ENCODE measurements around the gene TSSC4.

TSSC4 gene

GRCh38 chr11:2414616-2415015 lies 14.1 kb downstream of the TSSC4 start:
- H3K9me3 ChIP-seq (ENCODE audit: control insufficient read depth in 2 of 2, low read length in 2 of 2), result no peaks in the 10 kb centered on the region
- no peaks in the 10 kb centered on the region for H3K4me1 ChIP-seq (ENCODE audit: control insufficient read depth, insufficient read depth, low read length)
- no peak overlapping the region for H3K27ac ChIP-seq (ENCODE audit: low read length)
- no peak overlapping the region for H3K4me3 ChIP-seq (ENCODE audit: low read length in 2 of 2)
- H3K27me3 ChIP-seq (ENCODE audit: control insufficient read depth in 1 of 2, insufficient read depth in 2 of 2, low read length in 2 of 2), result no peaks in the 10 kb centered on the region
- no peaks in the 10 kb centered on the region for H3K36me3 ChIP-seq (ENCODE audit: control insufficient read depth in 2 of 2, insufficient read depth in 2 of 2, low read length in 2 of 2)
- no peak overlapping the region for H3K9ac ChIP-seq (ENCODE audit: low read length in 2 of 2)

GRCh38 chr11:2415171-2415570 lies 14.6 kb downstream of the TSSC4 start:
- H3K4me1 ChIP-seq (ENCODE audit: control insufficient read depth, insufficient read depth, low read length), result peaks cover 5% of the 10 kb centered on the region
- H3K9me3 ChIP-seq (ENCODE audit: control insufficient read depth in 2 of 2, low read length in 2 of 2), result no peaks in the 10 kb centered on the region
- no peak overlapping the region for H3K4me3 ChIP-seq (ENCODE audit: low read length in 2 of 2)
- no peaks in the 10 kb centered on the region for H3K36me3 ChIP-seq (ENCODE audit: control insufficient read depth in 2 of 2, insufficient read depth in 2 of 2, low read length in 2 of 2)
- no peak overlapping the region for H3K9ac ChIP-seq (ENCODE audit: low read length in 2 of 2)
- H3K27ac ChIP-seq (ENCODE audit: low read length), result no peak overlapping the region
- H3K27me3 ChIP-seq (ENCODE audit: control insufficient read depth in 1 of 2, insufficient read depth in 2 of 2, low read length in 2 of 2), result no peaks in the 10 kb centered on the region

GRCh38 chr11:2415601-2416380 lies 15.2 kb downstream of the TSSC4 start:
- Histone ChIP-seq H3K27ac (ENCODE audit: low read length) (no peak overlapping the region), H3K4me1 (ENCODE audit: control insufficient read depth, insufficient read depth, low read length) (peaks cover 11% of the 10 kb centered on the region), H3K9me3 (ENCODE audit: control insufficient read depth in 2 of 2, low read length in 2 of 2) (no peaks in the 10 kb centered on the region), H3K36me3 (ENCODE audit: control insufficient read depth in 2 of 2, insufficient read depth in 2 of 2, low read length in 2 of 2) (no peaks in the 10 kb centered on the region), H3K4me3 (ENCODE audit: low read length in 2 of 2) (no peak overlapping the region), H3K27me3 (ENCODE audit: control insufficient read depth in 1 of 2, insufficient read depth in 2 of 2, low read length in 2 of 2) (no peaks in the 10 kb centered on the region), H3K9ac (ENCODE audit: low read length in 2 of 2) (no peak overlapping the region)

- Histone ChIP-seq H3K9me3 (ENCODE audit: control insufficient read depth in 2 of 2, low read length in 2 of 2) (no peaks in the 10 kb centered on the region), H3K4me3 (ENCODE audit: low read length in 2 of 2) (no peak overlapping the region), H3K9ac (ENCODE audit: low read length in 2 of 2) (no peak overlapping the region), H3K36me3 (ENCODE audit: control insufficient read depth in 2 of 2, insufficient read depth in 2 of 2, low read length in 2 of 2) (no peaks in the 10 kb centered on the region), H3K27me3 (ENCODE audit: control insufficient read depth in 1 of 2, insufficient read depth in 2 of 2, low read length in 2 of 2) (peaks cover 0 to 2% of the 10 kb centered on the region in 2 donors), H3K4me1 (ENCODE audit: control insufficient read depth, insufficient read depth, low read length) (peaks cover 14% of the 10 kb centered on the region), H3K27ac (ENCODE audit: low read length) (no peak overlapping the region)
Measured at GRCh38 chr11:2416765-2417164, 16.2 kb downstream of the TSSC4 start.

- Histone ChIP-seq H3K36me3 (ENCODE audit: control insufficient read depth in 2 of 2, insufficient read depth in 2 of 2, low read length in 2 of 2) (no peaks in the 10 kb centered on the region), H3K27ac (ENCODE audit: low read length) (no peak overlapping the region), H3K4me3 (ENCODE audit: low read length in 2 of 2) (no peak overlapping the region), H3K9me3 (ENCODE audit: control insufficient read depth in 2 of 2, low read length in 2 of 2) (no peaks in the 10 kb centered on the region), H3K9ac (ENCODE audit: low read length in 2 of 2) (no peak overlapping the region), H3K27me3 (ENCODE audit: control insufficient read depth in 1 of 2, insufficient read depth in 2 of 2, low read length in 2 of 2) (peaks cover 0 to 2% of the 10 kb centered on the region in 2 donors), H3K4me1 (ENCODE audit: control insufficient read depth, insufficient read depth, low read length) (peaks cover 14% of the 10 kb centered on the region)
Measured at GRCh38 chr11:2417856-2418692, 17.5 kb downstream of the TSSC4 start.

- Histone ChIP-seq H3K36me3 (ENCODE audit: control insufficient read depth in 2 of 2, insufficient read depth in 2 of 2, low read length in 2 of 2) (no peaks in the 10 kb centered on the region), H3K27ac (ENCODE audit: low read length) (no peak overlapping the region), H3K27me3 (ENCODE audit: control insufficient read depth in 1 of 2, insufficient read depth in 2 of 2, low read length in 2 of 2) (peaks cover 0 to 2% of the 10 kb centered on the region in 2 donors), H3K9me3 (ENCODE audit: control insufficient read depth in 2 of 2, low read length in 2 of 2) (no peaks in the 10 kb centered on the region), H3K4me1 (ENCODE audit: control insufficient read depth, insufficient read depth, low read length) (peaks cover 14% of the 10 kb centered on the region), H3K4me3 (ENCODE audit: low read length in 2 of 2) (no peak overlapping the region), H3K9ac (ENCODE audit: low read length in 2 of 2) (no peak overlapping the region)
Measured at GRCh38 chr11:2418693-2419360, 18.3 kb downstream of the TSSC4 start.

GRCh38 chr11:2419638-2420501 lies 19.3 kb downstream of the TSSC4 start:
- no peak overlapping the region for H3K4me3 ChIP-seq (ENCODE audit: low read length in 2 of 2)
- H3K27me3 ChIP-seq (ENCODE audit: control insufficient read depth in 1 of 2, insufficient read depth in 2 of 2, low read length in 2 of 2), result peaks cover 0 to 2% of the 10 kb centered on the region in 2 donors
- no peaks in the 10 kb centered on the region for H3K36me3 ChIP-seq (ENCODE audit: control insufficient read depth in 2 of 2, insufficient read depth in 2 of 2, low read length in 2 of 2)
- peaks cover 14% of the 10 kb centered on the region for H3K4me1 ChIP-seq (ENCODE audit: control insufficient read depth, insufficient read depth, low read length)
- H3K9ac ChIP-seq (ENCODE audit: low read length in 2 of 2), result peak overlapping the region; percentile 21 to 22
- no peaks in the 10 kb centered on the region for H3K9me3 ChIP-seq (ENCODE audit: control insufficient read depth in 2 of 2, low read length in 2 of 2)
- H3K27ac ChIP-seq (ENCODE audit: low read length), result peak overlapping the region; percentile 46

- Histone ChIP-seq H3K27ac (ENCODE audit: low read length) (peak overlapping the region; percentile 46), H3K9me3 (ENCODE audit: control insufficient read depth in 2 of 2, low read length in 2 of 2) (no peaks in the 10 kb centered on the region), H3K36me3 (ENCODE audit: control insufficient read depth in 2 of 2, insufficient read depth in 2 of 2, low read length in 2 of 2) (no peaks in the 10 kb centered on the region), H3K27me3 (ENCODE audit: control insufficient read depth in 1 of 2, insufficient read depth in 2 of 2, low read length in 2 of 2) (peaks cover 0 to 2% of the 10 kb centered on the region in 2 donors), H3K9ac (ENCODE audit: low read length in 2 of 2) (peak overlapping the region in 1 of 2 donors; percentile 21), H3K4me3 (ENCODE audit: low read length in 2 of 2) (peak overlapping the region in 1 of 2 donors; percentile 15), H3K4me1 (ENCODE audit: control insufficient read depth, insufficient read depth, low read length) (peaks cover 14% of the 10 kb centered on the region)
Measured at GRCh38 chr11:2420502-2421225, 20.1 kb downstream of the TSSC4 start.

GRCh38 chr11:2421226-2421994 lies 20.9 kb downstream of the TSSC4 start:
- Histone ChIP-seq H3K4me1 (ENCODE audit: control insufficient read depth, insufficient read depth, low read length) (peaks cover 14% of the 10 kb centered on the region), H3K9ac (ENCODE audit: low read length in 2 of 2) (no peak overlapping the region)

More at GRCh38 chr11:2421226-2421994, 20.9 kb downstream of the TSSC4 start:
- H3K27ac ChIP-seq (ENCODE audit: low read length), result no peak overlapping the region
- H3K36me3 ChIP-seq (ENCODE audit: control insufficient read depth in 2 of 2, insufficient read depth in 2 of 2, low read length in 2 of 2), result no peaks in the 10 kb centered on the region
- peaks cover 0 to 2% of the 10 kb centered on the region in 2 donors for H3K27me3 ChIP-seq (ENCODE audit: control insufficient read depth in 1 of 2, insufficient read depth in 2 of 2, low read length in 2 of 2)
- H3K4me3 ChIP-seq (ENCODE audit: low read length in 2 of 2), result no peak overlapping the region
- no peaks in the 10 kb centered on the region for H3K9me3 ChIP-seq (ENCODE audit: control insufficient read depth in 2 of 2, low read length in 2 of 2)
